Prostate gland (tissue), 2 donors: ENCODE data around the gene SLC35D2. TPM values are rescaled to one million over a fixed set of nuclear protein-coding genes. Genes with fewer than 3 reads are reported as not detected.
"Not testable (repeated sequence)": the region's sequence is repeated elsewhere in the genome, so short reads cannot be mapped to it uniquely, and the experiment has no call there.

ENCODE experiments used
- DNase-seq: peaks from one replicate; pipeline ENCODE4 v3.0.0-alpha.2; 2019; ENCODE audit warnings: low spot score
- H3K27ac ChIP-seq, 2 donors: fragments of 200-600 bp; sonication (generic); 2 replicates each; pipeline ENCODE4 v1.5.1; 2017 to 2019
- H3K27me3 ChIP-seq: fragments of 200-600 bp; sonication (generic); replicated peaks from 2 replicates; pipeline ENCODE4 v1.5.1; 2019; ENCODE audit not compliant: insufficient read depth
- H3K36me3 ChIP-seq, 2 donors: fragments of 200-600 bp; sonication (generic); 1 replicate in 1 of 2; 2 replicates in 1 of 2; pipeline versions ENCODE4 v1.5.1 to v1.8.1; 2017 to 2019
- H3K4me1 ChIP-seq: fragments of 200-600 bp; sonication (generic); replicated peaks from 2 replicates; pipeline ENCODE4 v1.5.1; 2019
- H3K4me3 ChIP-seq, 2 donors: fragments of 200-600 bp; sonication (generic); 2 replicates each; pipeline ENCODE4 v1.5.1; 2017 to 2019
- H3K9me3 ChIP-seq: fragments of 200-600 bp; sonication (generic); 2 replicates; pipeline ENCODE4 v1.5.1; 2017
- POLR2A ChIP-seq: fragments of 450-650 bp; IDR thresholded peaks from one replicate; pipeline ENCODE4 v1.6.1; 2016; ENCODE audit warnings: antibody characterized with exemption, mild to moderate bottlenecking
- POLR2AphosphoS5 ChIP-seq: sonication (generic); formaldehyde crosslinking; IDR thresholded peaks from one replicate; pipeline ENCODE4 v1.6.1; 2017; ENCODE audit warnings: antibody characterized with exemption
- WGBS: methylation state at CpG from one replicate; pipeline ENCODE4 v1.1.5; 2018; 5-methylcytosine and 5-hydroxymethylcytosine counted together
- intact Hi-C: fragments of 100-400 bp; cut with DNase I; formaldehyde crosslinking; loops from one replicate; pipeline ENCODE4 v1.14.2; 2022
- total RNA-seq, 2 donors: library from RNA; depleted of rRNA; stranded (reverse); fragments of >200 nt; gene quantifications; one replicate each; pipeline ENCODE4 v1.1.0, GENCODE V29; 2016
- TF ChIP-seq, protein P1 (sequence below), 4 experiments: fragments of 200-600 bp in 2 of 4; fragments of 450-650 bp in 2 of 4; sonication (generic) in 2 of 4; IDR thresholded peaks; 1 replicate in 3 of 4; 2 replicates in 1 of 4; pipeline ENCODE4 v1.5.1; 2016 to 2019; ENCODE audit warnings: antibody characterized with exemption in 4 of 4, mild to moderate bottlenecking in 2 of 4, moderate library complexity in 2 of 4

The SLC35D2 gene
- total RNA-seq, 2 donors from 2014 or later = 27.4 to 29.7 TPM

DNA sequence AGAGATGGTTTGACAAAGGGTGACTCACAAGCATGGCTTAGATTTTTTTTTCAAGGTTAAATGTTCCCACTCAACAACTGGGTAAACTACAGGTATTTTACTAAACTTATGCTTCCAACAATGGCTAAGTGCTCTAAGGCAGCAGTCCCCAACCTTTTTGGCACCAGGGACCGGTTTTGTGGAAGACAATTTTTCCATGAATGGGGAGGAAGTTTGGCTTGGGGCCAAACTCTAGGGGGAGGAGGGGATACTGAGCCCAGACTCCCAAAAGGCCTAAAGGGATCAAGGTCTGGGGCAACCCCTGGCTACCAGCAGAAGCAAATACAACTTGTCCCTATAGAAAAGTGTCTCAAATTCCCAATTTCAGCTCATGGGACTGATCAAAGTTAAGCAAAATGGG lies 49.6 kb downstream of the SLC35D2 start:
- WGBS = 50% methylated on average over 1 of the region's 1 CpG
- H3K9me3 ChIP-seq = no peaks in the 10 kb centered on the region
- TF ChIP-seq POLR2A (no peak), POLR2AphosphoS5 (no peak)
- TF ChIP-seq, protein P1, sequence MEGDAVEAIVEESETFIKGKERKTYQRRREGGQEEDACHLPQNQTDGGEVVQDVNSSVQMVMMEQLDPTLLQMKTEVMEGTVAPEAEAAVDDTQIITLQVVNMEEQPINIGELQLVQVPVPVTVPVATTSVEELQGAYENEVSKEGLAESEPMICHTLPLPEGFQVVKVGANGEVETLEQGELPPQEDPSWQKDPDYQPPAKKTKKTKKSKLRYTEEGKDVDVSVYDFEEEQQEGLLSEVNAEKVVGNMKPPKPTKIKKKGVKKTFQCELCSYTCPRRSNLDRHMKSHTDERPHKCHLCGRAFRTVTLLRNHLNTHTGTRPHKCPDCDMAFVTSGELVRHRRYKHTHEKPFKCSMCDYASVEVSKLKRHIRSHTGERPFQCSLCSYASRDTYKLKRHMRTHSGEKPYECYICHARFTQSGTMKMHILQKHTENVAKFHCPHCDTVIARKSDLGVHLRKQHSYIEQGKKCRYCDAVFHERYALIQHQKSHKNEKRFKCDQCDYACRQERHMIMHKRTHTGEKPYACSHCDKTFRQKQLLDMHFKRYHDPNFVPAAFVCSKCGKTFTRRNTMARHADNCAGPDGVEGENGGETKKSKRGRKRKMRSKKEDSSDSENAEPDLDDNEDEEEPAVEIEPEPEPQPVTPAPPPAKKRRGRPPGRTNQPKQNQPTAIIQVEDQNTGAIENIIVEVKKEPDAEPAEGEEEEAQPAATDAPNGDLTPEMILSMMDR (IDR thresholded peaks at IDR 0.05) = no peak
- H3K36me3 ChIP-seq = no peaks in the 10 kb centered on the region
- no peak for DNase-seq
- H3K27ac ChIP-seq = no peak overlapping the region
- intact Hi-C loops = no loop called here
- no peak overlapping the region for H3K4me3 ChIP-seq
- no peaks in the 10 kb centered on the region for H3K4me1 ChIP-seq
- H3K27me3 ChIP-seq = no peaks in the 10 kb centered on the region

DNA sequence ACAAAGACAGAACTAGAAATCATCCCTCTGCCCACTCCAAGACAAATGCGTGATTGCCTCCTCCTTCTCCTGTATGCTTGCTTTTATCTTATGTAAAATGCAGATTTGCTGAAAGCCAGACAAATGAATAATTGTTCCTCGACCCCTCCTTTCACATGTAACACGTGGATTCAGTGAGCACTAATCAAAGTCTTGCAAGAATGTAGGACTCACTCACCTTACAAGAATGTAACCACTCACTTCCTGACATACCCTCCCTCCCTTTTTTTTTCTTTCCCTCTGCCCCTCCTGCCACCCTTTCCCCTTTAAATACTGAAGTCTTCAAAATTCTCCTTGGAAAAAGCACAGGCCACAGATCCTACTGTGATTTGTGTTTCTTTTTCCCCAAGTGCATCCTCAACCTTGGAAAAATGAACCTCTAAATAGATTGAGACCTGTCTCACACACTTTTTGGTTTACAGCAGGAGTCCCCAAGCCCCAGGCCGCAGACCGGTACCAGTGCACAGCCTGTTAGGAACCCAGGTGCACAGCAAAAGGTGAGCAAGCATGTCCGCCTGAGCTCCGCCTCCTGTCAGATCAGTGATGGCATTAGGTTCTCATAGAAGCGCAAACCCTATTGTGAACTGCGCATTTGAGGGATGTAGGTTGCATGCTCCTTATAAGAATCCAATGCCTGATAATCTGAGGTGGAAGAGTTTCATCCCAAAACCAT lies 52.1 kb downstream of the SLC35D2 start:
- TF ChIP-seq POLR2AphosphoS5 = no peak
- no peak for TF ChIP-seq POLR2A
- TF ChIP-seq, protein P1 (IDR thresholded peaks at IDR 0.05) = no peak
- no peaks in the 10 kb centered on the region for H3K36me3 ChIP-seq
- H3K4me3 ChIP-seq = no peak overlapping the region
- no peak overlapping the region for H3K27ac ChIP-seq
- intact Hi-C loops = no loop called here
- 73% methylated on average over 9 of the region's 9 CpGs for WGBS
- H3K4me1 ChIP-seq = no peaks in the 10 kb centered on the region
- H3K9me3 ChIP-seq = no peaks in the 10 kb centered on the region
- DNase-seq = no peak
- no peaks in the 10 kb centered on the region for H3K27me3 ChIP-seq

DNA sequence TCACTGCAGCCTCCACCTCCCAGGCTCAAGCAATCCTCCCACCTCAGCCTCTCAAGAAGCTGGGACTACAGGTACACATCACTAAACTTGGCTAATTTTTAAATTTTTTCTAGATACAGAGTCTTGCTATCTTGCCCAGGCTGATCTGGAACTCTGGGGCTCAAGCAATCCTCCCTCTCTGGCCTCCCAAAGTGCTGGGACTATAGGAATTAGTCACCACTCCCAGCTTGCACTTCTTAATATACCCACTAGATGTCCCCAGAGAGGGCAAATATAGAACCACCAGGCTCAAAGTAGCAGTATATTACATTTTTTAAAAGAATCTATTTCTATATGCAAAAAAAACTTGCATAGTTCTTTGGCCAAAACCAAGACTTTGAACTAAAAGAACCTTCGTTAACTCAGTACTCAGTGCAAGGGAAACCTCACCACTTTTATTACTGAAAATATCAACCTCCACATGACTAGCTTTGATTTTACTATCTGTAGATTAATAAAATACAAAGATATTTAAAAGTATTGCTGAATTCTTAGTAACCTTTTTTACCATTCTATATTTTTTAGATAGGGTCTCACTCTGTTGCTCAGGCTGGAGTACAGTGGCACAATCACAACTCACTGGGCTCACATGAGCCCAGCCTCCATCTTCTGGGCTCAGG lies 55.7 kb downstream of the SLC35D2 start:
- DNase-seq = peak; percentile 42
- no peaks in the 10 kb centered on the region for H3K9me3 ChIP-seq
- no peaks in the 10 kb centered on the region for H3K36me3 ChIP-seq
- H3K4me1 ChIP-seq = no peaks in the 10 kb centered on the region
- H3K27ac ChIP-seq = no peak overlapping the region
- TF ChIP-seq POLR2A = no peak
- TF ChIP-seq, protein P1 (IDR thresholded peaks at IDR 0.05) = peak; percentile 48 to 80 (median 68)
- TF ChIP-seq POLR2AphosphoS5 = no peak
- no peak overlapping the region for H3K4me3 ChIP-seq
- no peaks in the 10 kb centered on the region for H3K27me3 ChIP-seq
- intact Hi-C loops = loop anchor here (5.0 kb wide), 1 partner anchor 339 kb away; no protein-coding TSS in a partner anchor
- 38% methylated on average over 1 of the region's 1 CpG for WGBS

DNA sequence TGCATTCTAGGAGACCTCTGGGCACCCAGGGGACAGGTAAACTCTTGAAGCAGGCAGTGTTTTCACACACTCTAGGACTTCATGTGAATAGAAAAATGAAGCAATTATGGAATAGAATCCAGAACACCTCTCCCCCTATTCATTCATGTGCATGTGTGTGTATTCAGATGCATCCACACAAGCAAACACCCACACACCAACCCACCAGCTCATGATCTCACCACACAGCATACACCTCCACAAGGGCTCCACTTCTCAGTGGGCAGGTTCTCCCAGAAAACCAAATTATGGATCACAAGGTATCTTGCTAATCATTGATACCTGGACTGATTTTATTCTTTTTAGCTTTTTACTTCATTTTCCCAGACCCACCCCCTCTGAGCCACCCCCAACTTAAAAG lies 60.3 kb downstream of the SLC35D2 start:
- no peak for TF ChIP-seq POLR2AphosphoS5
- TF ChIP-seq POLR2A = no peak
- TF ChIP-seq, protein P1 (IDR thresholded peaks at IDR 0.05) = no peak
- Histone ChIP-seq H3K27me3 (no peaks in the 10 kb centered on the region), H3K4me3 (no peak overlapping the region), H3K36me3 (no peaks in the 10 kb centered on the region), H3K27ac (no peak overlapping the region), H3K4me1 (no peaks in the 10 kb centered on the region), H3K9me3 (no peaks in the 10 kb centered on the region)
- DNase-seq = no peak
- intact Hi-C loops = no loop called here

DNA sequence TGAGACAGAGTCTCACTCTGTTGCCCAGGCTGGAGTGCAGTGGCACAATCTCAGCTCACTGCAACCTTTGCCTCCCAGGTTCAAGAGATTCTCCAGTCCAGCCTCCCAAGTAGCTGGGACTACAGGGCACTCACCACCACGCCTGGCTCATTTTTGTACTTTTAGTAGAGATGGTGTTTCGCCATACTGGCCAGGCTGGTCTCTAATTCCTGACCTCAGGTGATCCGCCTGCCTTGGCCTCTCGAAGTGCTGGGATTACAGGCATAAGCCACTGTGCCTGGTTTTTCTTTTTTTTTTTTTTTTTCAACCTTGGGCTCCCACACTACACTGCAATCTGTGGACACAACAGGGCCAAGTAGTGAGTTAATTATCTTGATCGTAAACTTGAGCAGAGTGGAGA lies 60.8 kb downstream of the SLC35D2 start:
- H3K9me3 ChIP-seq, DNase-seq, intact Hi-C loops, H3K27ac ChIP-seq, H3K27me3 ChIP-seq, H3K36me3 ChIP-seq, H3K4me3 ChIP-seq, H3K4me1 ChIP-seq: not testable (repeated sequence)
- 84% methylated on average over 5 of the region's 5 CpGs for whole genome bisulfite sequencing

DNA sequence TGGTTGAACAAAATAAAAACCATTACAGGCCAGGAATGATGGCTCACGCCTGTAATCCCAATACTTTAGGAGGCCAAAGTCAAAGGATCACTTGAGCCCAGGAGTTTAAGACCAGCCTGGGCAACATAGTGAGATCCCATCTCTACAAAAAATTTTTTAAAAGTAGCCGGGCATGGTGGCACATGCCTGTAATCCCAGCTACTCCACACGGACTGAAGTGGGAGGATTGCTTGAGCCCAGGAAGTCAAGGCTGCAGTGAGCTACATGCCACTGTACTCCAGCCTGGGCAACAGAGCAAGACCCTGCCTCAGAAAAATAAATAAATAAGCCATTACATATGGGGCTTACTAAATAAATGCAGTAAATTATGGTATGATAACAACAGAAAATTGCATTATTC lies 61.3 kb downstream of the SLC35D2 start:
- DNase-seq, H3K27me3 ChIP-seq, H3K4me1 ChIP-seq, intact Hi-C loops, H3K4me3 ChIP-seq, H3K9me3 ChIP-seq, H3K27ac ChIP-seq, H3K36me3 ChIP-seq: not testable (repeated sequence)
- WGBS = 86% methylated on average over 3 of the region's 3 CpGs
